Stimulated activated CD4-positive, alpha-beta T cell treated with anti-CD3 and anti-CD28 coated beads, Interleukin-4, amount 100 ng/mL, for 48 hours (primary cell): ENCODE measurements around the gene RDH5.

Source experiments
- DNase-seq, 2 donors: peaks; one replicate each; pipeline ENCODE4 v3.0.0-alpha.2; 2020; ENCODE audit warnings: low read depth in 2 of 2

Gene RDH5

GRCh38 chr12:55728186-55728938 is 8.2 kb downstream of the RDH5 start:
- no peak for DNase-seq

DNA sequence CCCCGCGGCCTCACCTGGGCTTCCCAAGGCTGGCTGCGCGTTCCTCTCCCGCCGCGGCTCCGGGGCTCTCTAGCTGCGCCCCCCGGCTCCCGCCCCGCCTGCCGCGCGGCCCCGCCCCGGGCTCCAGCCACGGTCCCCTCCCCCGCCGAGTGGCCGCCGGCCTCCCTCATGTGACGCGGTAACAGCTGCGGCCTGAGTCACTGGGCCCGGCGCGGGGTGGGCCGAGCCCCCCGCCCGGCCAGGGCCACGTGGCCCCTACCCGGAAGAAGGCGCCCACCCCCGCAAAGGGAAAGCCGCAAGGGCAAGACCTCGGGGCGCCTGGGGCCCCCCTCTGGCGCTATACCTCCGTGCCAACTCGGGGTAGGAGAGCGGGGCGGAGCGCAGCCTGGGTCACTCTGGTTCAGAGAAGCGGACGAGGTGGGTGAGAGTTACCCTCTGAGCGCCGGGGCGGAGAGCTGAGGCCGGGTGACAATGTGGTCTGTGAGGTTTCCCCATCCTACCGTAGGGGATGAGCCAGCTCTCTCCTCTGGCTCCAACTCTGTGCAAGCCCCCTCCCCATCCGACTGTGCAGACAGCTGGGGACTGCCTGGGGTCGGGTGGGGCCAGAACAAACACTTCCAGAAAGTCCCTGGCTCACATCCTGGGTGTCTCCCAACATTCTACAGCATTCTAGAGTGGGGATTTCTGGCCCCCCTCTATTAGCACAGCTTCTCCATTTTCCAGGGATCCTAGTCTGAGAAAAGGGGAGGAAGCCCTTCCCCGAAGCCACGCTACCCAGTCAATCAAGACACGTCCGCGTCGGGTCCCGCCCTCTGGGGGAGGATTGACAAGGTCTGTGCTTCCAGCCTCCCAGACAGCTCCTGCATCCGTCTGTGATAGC is 9.0 kb downstream of the RDH5 start, which contains the start of gene CD63:
CD63 (minus strand) TSS at position 71 of the 880 bp plus-strand sequence. CDS start 668 bp downstream, outside the sequence.
- DNase-seq = peak; percentile 68 to 76

DNA sequence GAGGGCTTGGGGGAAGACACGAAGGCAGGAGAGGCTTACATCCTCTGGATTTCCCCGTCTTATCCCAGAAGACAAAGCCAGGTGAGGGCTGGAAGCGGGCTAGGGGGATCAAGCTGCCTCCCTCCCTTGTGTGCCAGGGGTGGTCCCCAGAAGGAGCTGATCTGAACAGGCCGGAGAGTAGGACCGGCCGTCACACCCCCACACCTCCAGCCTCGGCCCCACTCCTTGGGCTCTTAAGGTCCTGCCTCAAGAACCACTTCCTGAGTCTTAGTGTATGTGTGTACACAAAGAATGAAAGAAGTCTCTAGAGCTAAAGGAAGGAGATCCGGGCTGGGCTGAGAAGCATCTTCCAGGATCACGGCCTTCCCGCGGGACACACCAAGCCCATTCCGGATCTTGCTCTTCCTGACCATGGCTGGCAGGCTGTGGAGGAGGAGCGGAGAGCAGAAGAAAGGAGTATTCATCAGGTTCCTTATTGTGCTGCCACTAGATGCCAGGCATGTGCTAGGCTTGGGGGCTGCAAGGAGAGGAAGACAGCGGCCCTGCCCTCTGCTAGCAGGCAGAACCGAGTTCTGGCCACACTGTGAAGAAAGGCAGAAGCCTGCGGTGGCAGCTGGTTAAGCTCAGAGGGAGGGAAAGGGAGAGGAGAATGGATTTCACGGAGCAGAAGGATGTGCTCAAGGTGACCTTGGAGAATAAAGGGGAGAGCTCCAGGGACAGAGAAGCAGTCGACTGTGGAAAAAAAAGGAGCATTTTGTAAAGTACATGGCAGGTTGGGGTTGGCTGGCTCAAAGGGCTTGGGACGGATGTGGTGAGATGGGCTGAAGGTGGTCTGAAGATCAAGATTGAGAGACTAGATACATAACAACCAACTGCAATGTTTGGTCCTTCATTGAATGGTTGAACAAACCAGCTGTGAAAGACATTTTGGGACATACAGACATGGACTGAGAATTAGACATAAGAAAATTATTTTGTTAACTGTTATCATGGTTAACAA is 9.9 kb downstream of the RDH5 start:
- no peak for DNase-seq

- DNase-seq = no peak
Measured at GRCh38 chr12:55732288-55732687, 12.1 kb downstream of the RDH5 start.

GRCh38 chr12:55733021-55733555 is 12.9 kb downstream of the RDH5 start:
- no peak for DNase-seq

GRCh38 chr12:55733858-55734257 is 13.7 kb downstream of the RDH5 start:
- no peak for DNase-seq

GRCh38 chr12:55734595-55734994 is 14.4 kb downstream of the RDH5 start:
- no peak for DNase-seq

DNA sequence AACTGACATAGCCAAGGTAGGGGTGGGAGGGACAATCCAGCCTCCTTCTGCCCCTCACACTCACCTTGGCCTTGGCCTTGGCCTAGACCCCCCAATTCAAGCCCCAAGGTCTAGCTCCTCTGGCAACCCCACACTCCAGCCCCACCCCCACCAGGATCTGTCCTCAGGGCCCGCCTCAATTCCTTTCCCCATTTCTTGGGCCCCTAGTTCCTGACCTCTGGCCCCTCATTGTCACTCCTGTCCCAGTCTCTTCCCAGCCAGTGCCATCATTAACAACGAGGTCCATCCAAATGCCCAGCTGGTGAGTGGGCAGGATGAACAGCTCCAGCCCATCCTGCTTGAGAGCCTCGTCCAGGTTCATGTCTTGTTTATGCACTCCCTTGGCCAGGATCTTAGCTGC is 15.9 kb downstream of the RDH5 start:
- DNase-seq = no peak

DNA sequence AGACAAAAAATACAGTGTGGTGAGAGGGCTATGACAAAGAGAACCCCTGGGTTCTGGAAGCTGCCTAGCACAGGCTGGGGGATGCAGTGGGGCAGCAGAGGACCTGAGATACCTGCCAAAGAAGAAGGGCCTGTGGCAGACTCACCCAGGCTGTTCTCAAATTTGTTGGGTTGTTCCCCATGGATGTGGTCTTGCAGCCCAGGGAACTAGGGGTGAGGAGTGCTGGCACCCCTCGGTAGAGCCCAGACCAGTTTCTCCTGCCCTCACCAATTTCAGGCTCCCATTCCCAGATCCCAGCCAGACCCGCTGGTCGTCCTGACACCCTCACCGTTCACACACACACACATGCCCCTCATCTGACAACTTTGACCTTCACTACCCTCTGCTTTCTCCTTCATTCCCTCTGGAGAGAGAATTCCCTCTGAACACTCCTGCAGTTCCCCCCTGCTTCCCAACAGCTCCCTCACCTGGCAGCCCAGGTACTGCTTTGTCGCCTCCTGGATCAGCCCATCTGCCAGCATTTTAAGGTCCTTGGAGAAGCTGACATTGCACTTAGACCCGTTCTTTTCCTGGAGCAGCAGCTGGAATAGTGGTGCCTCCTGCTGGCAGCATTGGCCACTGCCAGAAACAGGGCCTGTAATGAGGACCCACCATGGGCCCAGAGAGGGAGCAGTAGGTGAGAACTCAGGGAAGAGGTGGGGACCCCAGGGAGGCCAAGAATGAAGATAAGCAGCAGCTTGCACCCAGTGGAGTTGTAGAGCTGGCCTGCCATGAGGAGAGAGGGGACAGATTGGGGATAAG is 16.8 kb downstream of the RDH5 start:
- peak in 1 of 2 donors; percentile 59 for DNase-seq

- DNase-seq = no peak
Measured at GRCh38 chr12:55737581-55738122, 17.5 kb downstream of the RDH5 start.

- DNase-seq = peak in 1 of 2 donors; percentile 76
Measured at GRCh38 chr12:55738123-55739024, 18.2 kb downstream of the RDH5 start.

DNA sequence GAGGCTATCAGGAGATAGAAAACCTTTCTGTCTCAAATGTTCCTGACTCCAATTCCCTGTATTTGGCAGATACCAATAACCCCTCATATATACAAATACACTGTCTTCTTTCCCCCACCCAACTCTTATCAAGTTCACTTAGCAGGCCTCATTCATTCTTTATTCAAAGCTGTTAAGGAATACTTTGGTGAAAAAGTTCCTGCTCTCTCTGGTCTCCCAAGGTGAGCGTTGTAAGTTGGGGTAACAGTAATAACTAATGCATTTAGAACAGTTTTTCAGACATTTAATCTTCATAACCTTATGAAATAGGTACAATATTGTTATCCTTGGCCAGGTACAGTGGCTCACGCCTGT is 18.8 kb downstream of the RDH5 start:
- DNase-seq = no peak

- no peak for DNase-seq
Measured at GRCh38 chr12:55741931-55742680, 21.9 kb downstream of the RDH5 start.

- DNase-seq = peak; percentile 67 to 69
Measured at GRCh38 chr12:55742719-55743405, 22.7 kb downstream of the RDH5 start, which contains the start of gene GDF11. Gene GDF11, plus strand, starts transcription at chr12:55743122. Its CDS starts 195 bp downstream, at chr12:55743317.

DNA sequence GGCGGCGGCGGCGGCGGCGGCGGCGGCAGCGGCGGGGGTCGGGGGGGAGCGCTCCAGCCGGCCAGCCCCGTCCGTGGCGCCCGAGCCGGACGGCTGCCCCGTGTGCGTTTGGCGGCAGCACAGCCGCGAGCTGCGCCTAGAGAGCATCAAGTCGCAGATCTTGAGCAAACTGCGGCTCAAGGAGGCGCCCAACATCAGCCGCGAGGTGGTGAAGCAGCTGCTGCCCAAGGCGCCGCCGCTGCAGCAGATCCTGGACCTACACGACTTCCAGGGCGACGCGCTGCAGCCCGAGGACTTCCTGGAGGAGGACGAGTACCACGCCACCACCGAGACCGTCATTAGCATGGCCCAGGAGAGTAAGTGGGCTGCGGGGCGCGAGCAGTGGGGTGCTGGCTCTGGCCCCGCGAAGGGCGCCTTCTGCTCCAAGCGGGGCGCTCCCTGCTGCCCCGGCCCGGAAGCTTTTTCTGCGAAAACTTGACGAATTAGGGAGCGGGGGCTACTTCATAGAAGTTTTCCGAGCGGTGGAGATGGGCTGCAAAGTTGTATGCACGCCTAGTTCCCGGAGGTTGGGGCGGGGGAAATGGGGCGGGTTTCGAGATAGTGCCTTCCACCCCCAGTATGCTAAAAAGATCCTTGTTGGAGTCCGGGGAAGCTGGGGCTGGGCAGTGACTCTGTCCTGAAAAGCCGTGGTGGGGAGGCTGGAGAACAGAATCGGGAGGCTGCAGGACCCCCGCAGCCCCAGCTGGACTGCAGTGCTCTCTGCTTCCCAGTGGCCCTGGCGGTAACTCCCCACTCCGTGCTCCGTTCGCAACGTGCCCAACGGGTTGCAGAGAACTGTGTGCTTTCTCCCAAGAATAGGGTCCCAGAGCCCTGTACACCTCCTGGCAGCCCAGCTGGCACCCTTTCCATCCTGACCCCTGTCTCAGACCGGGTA is 23.5 kb downstream of the RDH5 start:
- DNase-seq = no peak

GRCh38 chr12:55744340-55745030 is 24.3 kb downstream of the RDH5 start:
- no peak for DNase-seq
